ENCODE results near the gene WASF2. TPM values are rescaled to one million over a fixed set of nuclear protein-coding genes. Genes with fewer than 3 reads are reported as not detected.
A peak's percentile ranks its signal among the peaks of the same experiment; 100 is the strongest.

WASF2 gene
- total and polyA plus RNA-seq, 2 of the 13 experiments (the other 11 are each of a cell fraction or from before 2014, with no cell fraction given) = 10.4 to 27.7 TPM

- TF ChIP-seq HNF1B (CRISPR knock-in tag; IDR thresholded peaks at IDR 0.05) (peak; percentile 33; the same call in 1 of the 2 replicates), ZNF768 (CRISPR knock-in tag; IDR thresholded peaks at IDR 0.05) (no peak), AFF4 (CRISPR knock-in tag; IDR thresholded peaks at IDR 0.05) (no peak), ZBTB43 (CRISPR knock-in tag; conservative IDR thresholded peaks at IDR 0.05) (no peak), ZNF772 (CRISPR knock-in tag; IDR thresholded peaks at IDR 0.05) (no peak), MTF1 (CRISPR knock-in tag; IDR thresholded peaks at IDR 0.05) (no peak), PREB (CRISPR knock-in tag; IDR thresholded peaks at IDR 0.05) (no peak), IRF1 (CRISPR knock-in tag; IDR thresholded peaks at IDR 0.05; ENCODE audit: low read depth) (no peak), CEBPB (IDR thresholded peaks at IDR 0.05; ENCODE audit: borderline replicate concordance, low read depth, low read length) (no peak), ARNT (IDR thresholded peaks at IDR 0.05) (no peak), KDM6A (CRISPR knock-in tag; IDR thresholded peaks at IDR 0.05; ENCODE audit: low read depth) (no peak), ZSCAN30 (CRISPR knock-in tag; IDR thresholded peaks at IDR 0.05) (no peak), ZKSCAN5 (CRISPR knock-in tag; IDR thresholded peaks at IDR 0.05) (no peak), ATF7-NPFF (CRISPR knock-in tag; IDR thresholded peaks at IDR 0.05; ENCODE audit: low read depth) (peak; percentile 54; the same call in 1 of the 2 replicates), ZNF432 (CRISPR knock-in tag; IDR thresholded peaks at IDR 0.05; ENCODE audit: borderline replicate concordance) (no peak), ZBTB34 (CRISPR knock-in tag; IDR thresholded peaks at IDR 0.05) (no peak), ZMAT5 (CRISPR knock-in tag; IDR thresholded peaks at IDR 0.05; ENCODE audit: borderline replicate concordance, low read depth) (no peak), ZNF747 (CRISPR knock-in tag; IDR thresholded peaks at IDR 0.05; ENCODE audit: borderline replicate concordance) (no peak), ZNF724P (CRISPR knock-in tag; IDR thresholded peaks at IDR 0.05; ENCODE audit: borderline replicate concordance) (no peak)
Measured at GRCh38 chr1:27392096-27392777, 97.7 kb downstream of the WASF2 start, which contains the start of gene GPR3 (continued).
